Esophagus muscularis mucosa (tissue), 4 donors: Measurements from ENCODE around the gene GTF2I. TPM values are rescaled to one million over a fixed set of nuclear protein-coding genes. Genes with fewer than 3 reads are reported as not detected.
"Not testable (repeated sequence)": the region's sequence is repeated elsewhere in the genome, so short reads cannot be mapped to it uniquely, and the experiment has no call there.

Experiments used
- DNase-seq: peaks from one replicate; pipeline ENCODE4 v3.0.0-alpha.2; 2017; ENCODE audit errors: extremely low spot score
- H3K27ac ChIP-seq, 4 donors: fragments of 200-600 bp; sonication (generic); replicated peaks in 1 of 4; 1 replicate in 3 of 4; 2 replicates in 1 of 4; pipeline ENCODE4 v1.5.1; 2016 to 2019; ENCODE audit warnings: mild to moderate bottlenecking in 1 of 4
- H3K27me3 ChIP-seq, 4 donors: fragments of 200-600 bp; sonication (generic); one replicate each; pipeline versions ENCODE4 v1.5.1 to v1.6.0; 2016 to 2019
- H3K36me3 ChIP-seq, 4 donors: fragments of 200-600 bp; sonication (generic); one replicate each; pipeline ENCODE4 v1.5.1; 2016 to 2019
- H3K4me1 ChIP-seq, 4 donors: fragments of 200-600 bp; sonication (generic); one replicate each; pipeline ENCODE4 v1.5.1; 2016 to 2019
- H3K4me3 ChIP-seq, 4 donors: fragments of 200-600 bp; sonication (generic); 1 replicate in 2 of 4; 2 replicates in 2 of 4; pipeline ENCODE4 v1.5.1; 2016 to 2019; ENCODE audit warnings: mild to moderate bottlenecking in 4 of 4, moderate library complexity in 1 of 4
- H3K9me3 ChIP-seq, 4 donors: fragments of 200-600 bp; sonication (generic); 1 replicate in 3 of 4; 2 replicates in 1 of 4; pipeline ENCODE4 v1.5.1; 2016 to 2019
- CTCF ChIP-seq, 3 experiments: fragments of 200-600 bp in 2 of 3; fragments of 450-650 bp in 1 of 3; sonication (generic) in 2 of 3; IDR thresholded peaks; one replicate each; pipeline ENCODE4 v1.5.1; 2017 to 2019; ENCODE audit warnings: antibody characterized with exemption in 3 of 3, mild to moderate bottlenecking in 2 of 3, moderate library complexity in 1 of 3
- EP300 ChIP-seq: sonication (generic); formaldehyde crosslinking; IDR thresholded peaks from one replicate; pipeline ENCODE4 v1.6.1; 2017; ENCODE audit warnings: antibody characterized with exemption
- POLR2A ChIP-seq: fragments of 450-650 bp; IDR thresholded peaks from one replicate; pipeline ENCODE4 v1.6.1; 2017; ENCODE audit warnings: antibody characterized with exemption, moderate library complexity, mild to moderate bottlenecking, low read depth
- POLR2AphosphoS5 ChIP-seq, 2 donors: sonication (generic); formaldehyde crosslinking; IDR thresholded peaks; one replicate each; pipeline ENCODE4 v1.6.1; 2017; ENCODE audit warnings: antibody characterized with exemption in 2 of 2
- WGBS: methylation state at CpG from one replicate; pipeline ENCODE4 v1.1.5; 2018; 5-methylcytosine and 5-hydroxymethylcytosine counted together
- intact Hi-C: fragments of 100-400 bp; cut with DNase I; formaldehyde crosslinking; loops from one replicate; pipeline ENCODE4 v1.15.1; 2023
- total RNA-seq, 4 donors: library from RNA; depleted of rRNA; stranded (reverse); fragments of >200 nt; gene quantifications; one replicate each; pipeline versions ENCODE4 v1.1.0 to v1.2.1, GENCODE V29; 2016

GTF2I gene
- total RNA-seq, 4 donors from 2014 or later = 101 to 169 (median 136) TPM

- DNase-seq = no peak
- TF ChIP-seq EP300 = no peak
- no peak for TF ChIP-seq CTCF (IDR thresholded peaks at IDR 0.05)
- no peak for TF ChIP-seq POLR2A
- peak in 1 of 2 donors; percentile 20 for TF ChIP-seq POLR2AphosphoS5 (IDR thresholded peaks at IDR 0.05)
- intact Hi-C loops = no loop called here
Observed at GRCh38 chr7:74627661-74628411, 29.7 kb upstream of the GTF2I start.

GRCh38 chr7:74632505-74632904 is 25.0 kb upstream of the GTF2I start:
- no peaks in the 10 kb centered on the region for H3K9me3 ChIP-seq
- H3K27ac ChIP-seq = no peak overlapping the region
- TF ChIP-seq EP300 (no peak), POLR2A (no peak), POLR2AphosphoS5 (IDR thresholded peaks at IDR 0.05) (no peak), CTCF (IDR thresholded peaks at IDR 0.05) (no peak)
- no peaks in the 10 kb centered on the region for H3K36me3 ChIP-seq
- intact Hi-C loops = no loop called here
- 79% methylated on average over 8 of the region's 8 CpGs for whole genome bisulfite sequencing
- peaks cover 9 to 32% (median 28%) of the 10 kb centered on the region in 4 donors for H3K4me1 ChIP-seq
- H3K4me3 ChIP-seq = no peak overlapping the region
- no peaks in the 10 kb centered on the region for H3K27me3 ChIP-seq
- DNase-seq = no peak

More at GRCh38 chr7:74627661-74628411, 29.7 kb upstream of the GTF2I start:
- H3K4me1 ChIP-seq = peaks cover 14 to 30% (median 26%) of the 10 kb centered on the region in 4 donors
- peak overlapping the region; percentile 64 to 76 (median 70) for H3K27ac ChIP-seq
- peak overlapping the region in 3 of 4 donors; percentile 20 to 22 (median 22) for H3K4me3 ChIP-seq
- no peaks in the 10 kb centered on the region for H3K36me3 ChIP-seq
- H3K9me3 ChIP-seq = no peaks in the 10 kb centered on the region
- WGBS = 40% methylated on average over 11 of the region's 12 CpGs
- no peaks in the 10 kb centered on the region for H3K27me3 ChIP-seq

- no peak for DNase-seq
- Histone ChIP-seq H3K36me3 (no peaks in the 10 kb centered on the region), H3K27ac (no peak overlapping the region), H3K4me1 (peaks cover 0 to 22% (median 19%) of the 10 kb centered on the region in 4 donors), H3K4me3 (no peak overlapping the region), H3K27me3 (no peaks in the 10 kb centered on the region), H3K9me3 (no peaks in the 10 kb centered on the region)
- 91% methylated on average over 9 of the region's 9 CpGs for WGBS
- intact Hi-C loops = no loop called here
- TF ChIP-seq POLR2AphosphoS5 (IDR thresholded peaks at IDR 0.05) = no peak
- TF ChIP-seq CTCF (IDR thresholded peaks at IDR 0.05) = no peak
- no peak for TF ChIP-seq EP300
- TF ChIP-seq POLR2A = no peak
Observed at GRCh38 chr7:74633451-74633921, 24.0 kb upstream of the GTF2I start.

GRCh38 chr7:74637745-74638144 is 19.8 kb upstream of the GTF2I start:
- H3K27me3 ChIP-seq = no peaks in the 10 kb centered on the region
- no peaks in the 10 kb centered on the region for H3K9me3 ChIP-seq
- no peak for TF ChIP-seq POLR2AphosphoS5 (IDR thresholded peaks at IDR 0.05)
- TF ChIP-seq CTCF (IDR thresholded peaks at IDR 0.05) = no peak
- no peak for TF ChIP-seq EP300
- no peak for TF ChIP-seq POLR2A
- intact Hi-C loops = no loop called here
- no peak for DNase-seq
- no peaks in the 10 kb centered on the region for H3K36me3 ChIP-seq
- H3K4me1 ChIP-seq = peaks cover 0 to 20% (median 15%) of the 10 kb centered on the region in 4 donors
- 100% methylated on average over 7 of the region's 7 CpGs for WGBS
- no peak overlapping the region for H3K27ac ChIP-seq
- H3K4me3 ChIP-seq = no peak overlapping the region

GRCh38 chr7:74650055-74650454 is 7.5 kb upstream of the GTF2I start:
- H3K27ac ChIP-seq, H3K27me3 ChIP-seq, H3K36me3 ChIP-seq, intact Hi-C loops, H3K4me1 ChIP-seq, DNase-seq, H3K9me3 ChIP-seq: not testable (repeated sequence)
- WGBS = 30% methylated on average over 11 of the region's 11 CpGs
- peak overlapping the region; percentile 8 to 36 (median 32) for H3K4me3 ChIP-seq

- WGBS = 76% methylated on average over 6 of the region's 9 CpGs
- Histone ChIP-seq H3K4me3 (peak overlapping the region in 1 of 4 donors; percentile 28), H3K4me1 (peaks cover 4 to 10% (median 8%) of the 10 kb centered on the region in 4 donors)
- DNase-seq, H3K27me3 ChIP-seq, intact Hi-C loops, H3K27ac ChIP-seq, H3K9me3 ChIP-seq, H3K36me3 ChIP-seq: not testable (repeated sequence)
Observed at GRCh38 chr7:74650493-74651132, 6.9 kb upstream of the GTF2I start.

GRCh38 chr7:74651133-74651504 is 6.4 kb upstream of the GTF2I start:
- DNase-seq, intact Hi-C loops, H3K27me3 ChIP-seq, H3K4me3 ChIP-seq, H3K9me3 ChIP-seq, H3K36me3 ChIP-seq, H3K27ac ChIP-seq: not testable (repeated sequence)
- 82% methylated on average over 12 of the region's 12 CpGs for WGBS
- peaks cover 6 to 15% (median 13%) of the 10 kb centered on the region in 4 donors for H3K4me1 ChIP-seq
